ENCODE results near the gene NLE1.

NLE1 gene

DNA sequence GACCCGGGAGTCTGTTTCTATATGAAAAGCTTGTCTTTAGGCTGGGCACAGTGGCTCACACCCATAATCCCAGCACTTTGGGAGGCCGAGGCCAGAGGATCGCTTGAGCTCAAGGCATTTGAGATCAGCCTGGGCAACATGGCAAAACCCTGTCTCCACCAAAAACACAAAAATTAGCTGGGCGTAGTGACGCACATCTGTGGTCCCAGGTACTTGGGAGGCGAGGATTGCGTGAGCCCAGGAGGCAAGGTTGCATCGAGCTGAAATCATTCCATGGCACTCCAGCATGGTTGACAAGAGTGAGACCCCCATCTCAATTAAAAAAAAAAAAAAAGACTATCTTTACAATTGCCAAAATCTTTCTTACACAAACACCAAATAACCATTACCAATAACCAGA is 55.9 kb downstream of the NLE1 start:
- DNase-seq (ENCODE audit: low spot score) = no peak

DNA sequence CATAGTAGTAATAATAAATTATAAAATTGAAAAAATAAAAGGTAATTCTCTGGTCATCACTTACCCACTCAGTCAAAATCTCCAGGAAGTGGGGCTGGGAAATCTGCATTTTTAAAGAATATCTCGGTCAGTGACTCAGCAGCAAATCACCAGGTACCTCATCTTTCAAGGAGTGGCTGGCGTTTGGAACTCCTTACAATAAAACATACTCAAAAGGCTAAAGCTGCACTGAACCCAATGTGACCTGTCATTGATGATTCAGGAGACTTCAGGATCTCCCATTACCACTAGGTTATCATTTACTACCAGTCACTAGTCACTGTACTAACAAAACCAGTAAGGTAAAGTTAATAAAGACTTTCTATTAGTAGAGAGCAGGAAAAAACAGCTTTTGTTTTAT is 57.1 kb downstream of the NLE1 start:
- DNase-seq (ENCODE audit: low spot score) = peak; percentile 17

DNA sequence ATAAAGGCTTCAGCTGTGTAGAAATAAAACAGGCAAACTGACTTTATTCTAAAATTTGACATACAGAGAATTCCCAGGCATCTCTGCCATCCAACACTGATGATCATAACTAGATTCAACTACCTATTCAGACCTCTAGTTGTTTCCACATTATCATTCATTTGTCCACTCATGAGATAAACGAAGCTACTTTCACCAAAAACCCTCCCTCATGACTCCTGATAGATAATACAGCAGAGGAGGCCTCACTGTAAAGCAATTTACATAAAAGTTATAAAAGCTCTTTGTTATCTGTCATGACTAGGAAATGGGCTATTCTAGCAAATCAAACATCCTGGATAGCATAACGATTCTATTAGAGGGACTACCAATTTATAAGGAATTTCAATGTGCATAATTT is 59.0 kb downstream of the NLE1 start:
- DNase-seq (ENCODE audit: low spot score) = no peak

DNA sequence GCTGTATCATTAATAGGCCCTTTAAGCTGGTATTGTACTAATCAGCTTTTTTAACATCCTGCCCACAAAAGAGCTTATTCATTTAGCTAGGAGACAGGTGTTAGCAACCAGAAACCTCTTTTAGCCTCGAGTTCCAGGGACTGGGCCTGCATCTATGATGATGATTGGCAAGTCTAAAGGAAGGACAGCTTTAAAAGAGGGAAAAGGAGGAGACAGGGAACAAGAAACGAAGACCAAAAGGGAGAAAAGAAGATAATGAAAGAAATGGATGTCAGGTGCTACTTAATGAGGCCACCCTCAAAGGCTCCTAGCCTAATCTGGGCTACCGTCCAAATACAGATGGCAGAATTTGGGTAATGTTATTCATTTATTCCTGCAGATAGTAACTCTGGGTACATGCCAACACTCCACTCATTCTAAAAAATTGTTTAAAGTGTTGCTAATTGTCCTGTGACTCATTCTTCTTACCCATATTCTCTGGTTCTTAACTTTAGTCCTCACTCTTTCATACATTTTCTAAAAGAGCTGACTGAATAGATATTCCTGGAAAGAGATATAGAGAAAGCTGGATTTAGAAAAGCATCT is 59.9 kb downstream of the NLE1 start:
- peak; percentile 82 for DNase-seq (ENCODE audit: low spot score)

DNA sequence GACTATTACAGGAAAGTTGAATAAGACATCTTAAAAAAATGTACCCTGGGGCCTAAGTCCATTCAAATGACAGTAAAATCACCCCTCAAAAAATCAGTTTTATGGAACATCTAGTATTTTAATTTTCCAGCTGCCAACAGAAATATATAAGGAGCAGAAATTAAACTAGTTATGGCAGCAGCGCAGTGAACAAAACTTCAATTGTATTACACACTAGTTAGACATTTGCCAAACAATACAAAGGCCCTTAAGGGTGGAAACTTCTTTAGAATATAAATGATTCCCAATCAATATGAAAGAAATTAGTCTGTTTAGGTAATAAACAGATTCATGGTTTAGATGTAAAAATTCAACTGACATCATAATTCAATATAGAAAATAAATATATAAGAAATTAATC is 60.5 kb downstream of the NLE1 start:
- DNase-seq (ENCODE audit: low spot score) = no peak

DNA sequence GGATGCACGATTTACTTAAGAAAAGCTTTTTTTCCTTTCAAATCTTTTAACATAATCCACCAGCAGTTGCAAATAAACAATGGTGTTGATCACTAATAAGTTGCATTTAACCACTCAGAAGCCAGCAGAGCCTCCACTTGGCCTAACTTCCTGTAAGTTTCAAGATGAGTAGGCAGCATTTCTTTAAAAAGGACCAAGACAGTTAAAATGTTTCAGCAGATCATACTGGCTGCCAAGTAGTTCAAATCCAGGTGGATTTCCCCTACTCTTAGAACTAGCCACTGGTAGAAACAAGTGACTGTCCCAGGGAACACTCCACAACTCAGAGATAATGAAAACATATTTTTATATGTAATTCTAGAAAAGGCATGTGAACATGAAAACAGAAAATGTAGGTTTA is 61.6 kb downstream of the NLE1 start:
- DNase-seq (ENCODE audit: low spot score) = no peak

DNA sequence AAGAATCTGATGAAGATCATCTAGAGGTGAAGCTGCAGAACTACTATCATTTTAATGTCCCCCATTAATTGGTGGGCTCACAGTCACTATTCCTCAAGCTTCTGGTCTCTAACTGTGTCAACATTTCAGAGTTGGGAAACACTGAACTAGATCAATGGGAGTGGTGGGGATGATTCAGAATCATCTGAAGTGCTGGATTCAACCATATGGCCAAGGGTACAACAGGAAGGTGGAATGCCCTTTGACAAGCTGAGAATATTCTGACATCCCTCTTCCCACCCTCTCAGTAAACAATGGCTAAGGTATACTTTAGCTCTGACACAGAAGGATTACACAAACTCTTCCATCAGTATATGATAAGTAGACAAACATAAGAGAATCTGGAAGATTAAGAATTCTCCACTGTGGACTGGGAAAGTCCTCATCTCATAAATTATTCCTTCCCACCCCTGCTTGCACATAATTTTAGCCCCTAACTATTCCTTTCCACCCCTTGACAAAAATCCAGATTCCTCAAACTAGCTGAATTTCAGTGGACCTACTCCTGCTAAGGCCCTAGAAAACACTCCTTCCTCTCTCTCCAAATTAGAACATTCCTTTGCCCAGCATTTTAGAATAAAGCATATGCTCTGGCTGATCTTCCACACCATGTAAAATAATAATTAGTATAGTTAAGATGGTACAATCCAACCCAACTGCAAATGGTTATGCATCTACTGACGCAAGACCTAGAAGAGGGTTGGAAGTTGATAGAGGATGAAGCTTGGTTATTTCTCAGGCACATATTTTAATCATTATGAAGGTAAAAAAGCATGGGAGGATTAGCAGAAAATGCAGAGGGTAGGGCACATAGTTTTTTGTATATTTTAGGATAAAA is 62.3 kb downstream of the NLE1 start:
- no peak for DNase-seq (ENCODE audit: low spot score)

Data from AG08395 (cell line).